ENCODE results near the gene VPS50.

The VPS50 gene

DNA sequence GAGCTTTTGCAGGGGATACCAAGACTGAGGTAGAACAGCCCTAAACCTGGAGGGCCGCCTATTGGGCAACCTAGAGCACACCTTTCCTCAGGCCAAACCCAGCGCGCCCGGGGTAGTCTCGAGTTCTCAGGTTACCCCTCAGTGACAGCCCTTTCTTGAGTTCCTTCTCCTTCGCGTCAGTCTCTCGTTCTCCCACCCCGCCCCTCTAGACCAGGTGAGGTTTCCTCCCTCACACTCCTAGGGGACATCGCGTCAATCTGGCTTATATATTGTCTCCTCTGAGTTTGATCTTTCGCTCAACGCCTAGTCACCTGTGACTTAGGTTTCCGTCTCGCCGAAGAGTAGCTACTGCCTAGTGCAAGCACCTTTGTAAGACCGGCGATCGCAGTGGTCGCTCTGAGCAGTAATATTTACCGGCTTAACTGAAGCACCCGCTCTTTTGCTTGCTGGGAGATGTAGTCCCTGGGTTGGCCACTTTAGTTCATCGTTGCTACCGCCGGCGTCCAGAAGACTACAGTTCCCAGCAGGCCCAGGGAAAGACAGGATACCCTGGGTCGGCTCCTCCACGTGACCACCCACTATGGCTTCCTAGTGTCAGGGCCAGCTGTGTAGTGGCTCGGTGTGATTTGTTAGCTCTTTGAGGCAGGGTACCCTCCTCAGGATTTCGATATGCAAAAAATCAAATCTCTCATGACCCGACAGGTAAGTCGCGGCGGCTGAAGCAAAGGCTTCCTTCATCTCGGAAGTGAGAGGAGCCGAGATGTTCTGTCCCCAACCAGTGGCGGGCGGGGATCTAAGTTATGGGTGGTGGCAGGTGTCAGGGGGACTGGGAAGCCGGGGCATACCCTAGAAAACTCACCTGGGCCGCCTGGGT lies at the start of gene VPS50:
Gene VPS50, plus strand, starts transcription at position 568 of the 874 bp plus-strand sequence. Its CDS starts 102 bp downstream, at position 670.
- peak; percentile 96 for DNase-seq (ENCODE audit: low spot score)

DNA sequence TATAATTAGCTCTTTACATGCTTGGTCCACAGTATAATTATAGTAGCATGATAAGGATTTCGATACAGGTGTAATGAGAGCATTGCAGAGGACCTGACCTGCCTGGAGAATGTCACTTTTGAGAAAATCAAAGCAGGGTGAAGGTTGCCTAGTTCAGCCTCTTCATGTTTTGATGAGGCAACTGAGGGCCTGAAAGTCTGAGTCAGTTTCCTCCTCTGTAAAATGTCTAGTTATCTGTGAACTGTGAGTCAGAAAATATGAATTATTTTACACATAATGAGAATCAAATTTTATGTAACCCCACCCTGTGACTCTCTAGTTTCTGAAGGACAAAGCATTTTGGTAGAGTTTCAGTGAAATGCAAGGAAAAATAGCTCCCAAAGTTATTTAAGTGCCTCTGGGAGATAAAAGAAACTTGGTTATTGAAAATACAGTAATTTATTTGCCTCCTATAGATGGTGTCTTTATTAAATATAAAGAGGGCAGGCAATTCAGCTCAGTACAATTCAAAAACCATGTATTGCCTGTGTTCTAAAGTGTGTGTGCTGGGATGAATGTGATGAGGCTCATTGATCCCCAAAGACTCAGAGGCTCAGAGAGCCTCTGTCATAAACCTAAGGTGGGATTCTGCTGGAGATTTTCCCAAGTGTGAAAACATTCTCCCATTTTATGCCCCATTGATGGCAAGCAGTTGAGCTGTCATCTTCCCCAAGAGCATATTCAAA lies 46.7 kb upstream of the VPS50 start:
- DNase-seq (ENCODE audit: low spot score), result peak; percentile 60

GRCh38 chr7:93188870-93189634 lies 43.1 kb upstream of the VPS50 start:
- DNase-seq (ENCODE audit: low spot score), result no peak

DNA sequence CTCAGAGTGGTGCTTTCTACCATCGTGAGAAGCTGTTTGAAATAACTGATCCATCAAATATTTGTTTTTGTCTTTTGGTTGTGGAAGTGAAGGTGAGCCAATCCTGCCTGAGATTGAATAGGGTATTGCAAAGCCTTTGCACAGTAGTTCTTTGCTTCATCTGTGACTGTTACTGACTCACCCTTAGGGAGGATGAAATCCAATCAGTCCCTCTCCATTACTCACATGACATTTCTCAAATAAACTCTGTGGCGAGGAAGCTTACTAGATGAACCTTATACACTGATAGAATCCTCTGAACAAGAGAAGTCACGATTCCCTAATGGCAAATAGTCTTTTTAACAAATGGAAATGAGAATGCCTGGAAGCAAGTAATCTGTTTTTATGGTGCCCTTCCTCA lies 37.8 kb upstream of the VPS50 start:
- DNase-seq (ENCODE audit: low spot score), result no peak

DNA sequence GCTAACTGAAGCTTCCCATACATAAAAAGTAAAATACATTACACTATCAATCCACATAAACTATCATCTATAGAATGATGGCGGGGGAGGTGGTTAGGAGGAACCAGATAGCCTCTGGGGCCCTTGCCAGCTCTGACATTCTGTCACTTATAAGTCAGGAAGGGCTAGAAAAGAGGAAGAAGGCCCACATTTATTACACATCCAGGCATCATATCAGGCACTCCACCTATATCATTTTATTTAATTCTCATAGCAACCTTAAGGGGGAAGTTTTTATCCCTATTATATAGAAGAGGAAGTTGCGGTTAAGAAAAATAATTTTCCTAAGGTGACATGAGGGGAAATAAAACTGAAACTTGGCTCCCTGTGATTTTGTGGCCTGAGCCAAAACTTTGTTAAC lies 35.8 kb upstream of the VPS50 start:
- DNase-seq (ENCODE audit: low spot score), result no peak

GRCh38 chr7:93198472-93198871 lies 33.7 kb upstream of the VPS50 start:
- DNase-seq (ENCODE audit: low spot score), result no peak

DNA sequence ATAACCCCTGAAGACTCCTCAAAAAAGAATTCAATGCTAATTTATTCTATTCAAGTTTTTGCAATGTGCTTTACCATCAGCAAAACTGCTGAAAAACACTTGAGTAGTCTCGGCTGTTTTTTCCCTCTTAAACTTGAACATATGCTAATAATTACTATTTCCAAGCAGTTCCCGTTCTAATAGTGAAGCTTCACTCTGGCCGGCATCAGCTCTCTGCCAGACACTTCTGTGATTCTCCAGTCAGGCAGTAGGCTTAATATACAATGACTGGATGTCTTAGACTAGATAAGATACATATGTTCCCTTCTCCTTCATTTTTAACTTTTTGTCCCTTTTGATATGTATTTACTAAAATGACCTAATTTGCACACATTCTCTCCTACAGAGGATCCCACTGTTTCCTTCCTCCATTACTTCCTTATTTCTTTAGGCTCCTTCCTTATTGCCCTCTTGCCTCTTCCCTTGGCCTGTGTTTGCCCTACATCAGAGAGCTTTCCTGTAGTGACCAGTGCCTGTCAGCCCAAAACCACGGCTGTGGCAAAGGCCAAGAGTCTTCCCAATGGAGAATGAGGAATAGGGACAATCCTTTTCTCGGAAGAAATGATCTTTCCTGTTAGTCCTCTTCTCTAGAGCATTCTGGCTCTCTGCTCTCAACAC lies 29.4 kb upstream of the VPS50 start:
- no peak for DNase-seq (ENCODE audit: low spot score)

DNA sequence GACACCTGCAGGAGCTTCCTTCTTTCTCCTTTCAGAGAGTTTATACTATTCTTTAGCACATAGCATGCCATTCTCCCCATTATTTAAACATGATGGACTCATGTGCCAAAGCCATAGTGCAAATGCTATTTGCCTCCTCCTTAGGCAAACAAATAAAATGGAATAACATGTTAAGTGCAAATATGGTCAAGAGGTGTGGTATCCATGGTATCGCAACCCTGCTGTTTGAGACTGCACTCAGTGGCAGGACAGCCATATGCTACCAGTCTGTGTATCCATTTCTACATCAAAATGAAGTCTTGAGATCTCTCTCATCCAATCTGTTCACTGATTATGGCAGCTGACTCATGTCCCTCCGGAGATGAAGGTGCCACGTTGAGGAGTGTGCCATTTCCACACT lies 28.7 kb upstream of the VPS50 start:
- no peak for DNase-seq (ENCODE audit: low spot score)

GRCh38 chr7:93205046-93205445 lies 27.1 kb upstream of the VPS50 start:
- no peak for DNase-seq (ENCODE audit: low spot score)

DNA sequence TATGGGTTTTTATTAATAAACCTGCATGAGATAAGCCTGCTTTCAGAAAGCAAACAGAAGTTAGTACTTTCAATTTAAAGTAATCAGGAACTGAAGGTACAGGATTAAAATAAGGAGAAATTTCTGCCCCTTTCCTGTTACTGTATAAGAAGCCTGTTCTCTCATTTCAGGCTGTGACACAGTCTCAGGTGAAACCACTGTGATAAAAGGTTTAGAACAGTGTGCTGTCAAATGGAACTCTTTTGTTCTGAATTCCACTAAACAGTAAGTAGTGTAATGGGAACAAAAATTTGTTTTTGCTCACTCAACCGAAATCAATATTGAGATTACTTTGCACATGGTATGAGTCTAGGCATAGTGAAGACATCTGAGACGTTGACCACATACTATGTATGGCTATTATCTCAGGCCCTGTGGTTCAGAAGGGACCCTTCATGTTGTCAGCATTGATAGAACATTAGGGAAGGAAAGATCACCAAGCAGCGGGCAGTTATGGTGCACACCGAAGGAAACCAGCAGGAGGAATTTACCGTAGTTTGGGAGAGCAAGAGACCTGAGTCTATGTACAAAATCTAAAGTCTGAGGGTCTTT lies 20.8 kb upstream of the VPS50 start:
- no peak for DNase-seq (ENCODE audit: low spot score)

DNA sequence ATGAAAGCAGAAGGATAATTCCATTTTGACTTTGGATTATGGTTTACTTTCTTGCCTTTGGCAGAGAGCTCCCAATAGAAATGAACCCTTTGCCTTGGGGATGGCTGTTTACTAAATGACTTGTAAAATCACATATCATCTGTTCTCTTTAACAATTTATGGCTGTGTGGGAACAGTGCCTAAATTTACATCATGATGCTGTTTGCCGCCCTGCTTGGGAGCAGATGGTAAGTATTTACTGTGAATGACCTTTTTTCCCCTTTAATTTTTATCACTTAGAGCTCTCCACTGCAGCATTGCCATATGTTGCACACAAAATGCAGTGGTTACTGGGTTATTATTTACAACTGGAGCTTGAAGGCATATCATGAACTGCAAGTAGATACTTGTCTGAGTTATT lies 19.3 kb upstream of the VPS50 start:
- DNase-seq (ENCODE audit: low spot score), result no peak

- DNase-seq (ENCODE audit: low spot score), result no peak
These were observed 13.0 kb upstream of the VPS50 start for GRCh38 chr7:93218997-93219827.

GRCh38 chr7:93219868-93220267 lies 12.3 kb upstream of the VPS50 start:
- no peak for DNase-seq (ENCODE audit: low spot score)

DNA sequence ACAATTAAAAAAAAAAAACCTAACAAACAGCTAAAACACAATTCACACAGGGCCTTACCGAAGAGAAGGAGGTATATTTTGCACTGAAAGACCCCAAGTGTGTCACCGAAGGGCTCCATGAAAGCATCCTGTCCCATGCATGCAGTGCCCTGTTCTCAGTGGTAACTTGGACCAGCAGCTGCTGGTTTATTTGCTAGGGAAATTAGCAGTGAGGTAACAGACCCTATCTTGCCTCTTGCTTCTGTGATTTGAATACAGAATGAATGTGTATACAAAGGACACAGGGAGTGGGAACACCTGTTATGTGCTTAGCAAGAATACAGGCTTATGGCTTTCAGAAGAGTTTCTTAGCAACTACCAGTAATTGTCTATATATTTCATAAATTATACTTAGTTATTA lies 5.9 kb upstream of the VPS50 start, which contains the start of gene HEPACAM2:
Gene HEPACAM2, minus strand, starts transcription at position 160 of the 400 bp plus-strand sequence.
- no peak for DNase-seq (ENCODE audit: low spot score)

DNA sequence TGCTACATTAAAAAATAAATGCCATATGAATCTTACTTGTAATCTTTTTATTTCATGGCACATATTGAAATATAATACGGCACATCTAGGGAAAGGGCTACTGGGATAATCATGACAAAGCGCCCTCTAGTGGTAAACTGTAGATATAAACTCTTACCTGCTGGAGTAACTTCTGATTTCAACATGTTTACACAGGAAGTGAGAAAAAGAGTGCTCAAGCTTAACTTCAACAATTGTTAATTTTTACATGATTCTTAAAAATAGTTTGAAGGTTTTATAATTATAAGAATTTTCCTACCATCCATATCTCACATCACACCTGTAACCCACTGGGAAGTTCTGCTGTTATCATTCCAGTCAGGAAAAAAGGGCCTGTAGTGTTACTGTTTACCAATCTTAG lies 3.9 kb upstream of the VPS50 start:
- DNase-seq (ENCODE audit: low spot score), result peak; percentile 73

- no peak for DNase-seq (ENCODE audit: low spot score)
These were observed 907 bp upstream of the VPS50 start for GRCh38 chr7:93231259-93231658.

GRCh38 chr7:93232673-93233018 lies 480 bp downstream of the VPS50 start:
- DNase-seq (ENCODE audit: low spot score), result no peak

DNA sequence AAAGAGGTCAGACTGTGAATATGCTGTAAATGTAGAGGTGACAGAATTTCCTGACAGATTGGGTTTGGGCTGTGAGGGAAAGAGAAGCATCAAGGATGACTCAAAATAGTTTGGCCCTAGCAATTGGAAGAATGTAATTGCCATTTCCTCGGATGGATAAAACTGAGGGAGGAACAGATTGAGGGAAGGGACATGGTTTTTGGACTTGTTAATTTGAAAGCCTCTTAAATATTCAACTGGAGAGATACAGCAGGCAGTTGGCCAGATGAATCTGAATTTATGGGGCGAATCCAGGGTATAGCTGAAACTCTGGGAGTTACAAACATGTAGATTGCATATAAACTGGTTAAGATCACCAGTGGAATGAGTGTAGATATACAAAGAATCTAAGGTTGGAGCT lies 3.4 kb downstream of the VPS50 start:
- no peak for DNase-seq (ENCODE audit: low spot score)

DNA sequence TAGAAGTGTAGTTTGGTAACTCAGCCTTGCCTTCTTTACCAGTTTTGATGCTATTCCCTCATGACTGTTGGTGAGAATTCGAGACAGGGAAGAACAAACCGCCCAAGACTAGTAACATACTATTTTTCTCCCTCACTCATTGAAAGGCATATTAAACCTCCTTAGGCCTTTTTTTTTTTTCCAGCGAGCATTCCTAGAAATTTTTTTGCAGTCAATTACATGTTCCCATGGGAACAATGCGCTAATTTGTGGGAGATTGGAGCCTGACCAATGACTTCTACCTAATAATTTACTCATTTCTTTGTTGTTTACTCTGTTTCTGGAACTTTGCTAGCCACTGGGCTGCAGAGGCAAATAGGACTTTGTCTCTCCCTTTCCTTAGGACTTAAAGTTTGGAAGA lies 6.0 kb downstream of the VPS50 start:
- no peak for DNase-seq (ENCODE audit: low spot score)

DNA sequence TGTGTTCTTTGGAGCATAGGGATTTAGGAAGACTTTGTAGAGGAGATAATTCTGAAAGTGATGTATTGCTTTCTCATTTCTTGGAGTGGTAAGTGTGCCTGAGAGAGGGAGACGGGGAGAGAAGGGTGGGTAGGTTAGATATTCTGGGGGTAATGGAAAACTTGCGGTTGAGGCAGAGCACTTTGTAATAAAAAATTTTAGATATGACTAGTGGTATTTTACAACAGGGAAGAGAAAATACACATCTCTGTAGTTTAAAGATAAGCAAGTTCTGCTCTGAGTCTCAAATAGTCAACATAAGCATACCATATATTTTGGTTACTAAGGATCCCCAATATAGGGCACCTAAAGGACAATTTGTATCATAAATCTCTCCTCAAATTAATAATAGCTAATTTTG lies 6.6 kb downstream of the VPS50 start:
- no peak for DNase-seq (ENCODE audit: low spot score)

DNA sequence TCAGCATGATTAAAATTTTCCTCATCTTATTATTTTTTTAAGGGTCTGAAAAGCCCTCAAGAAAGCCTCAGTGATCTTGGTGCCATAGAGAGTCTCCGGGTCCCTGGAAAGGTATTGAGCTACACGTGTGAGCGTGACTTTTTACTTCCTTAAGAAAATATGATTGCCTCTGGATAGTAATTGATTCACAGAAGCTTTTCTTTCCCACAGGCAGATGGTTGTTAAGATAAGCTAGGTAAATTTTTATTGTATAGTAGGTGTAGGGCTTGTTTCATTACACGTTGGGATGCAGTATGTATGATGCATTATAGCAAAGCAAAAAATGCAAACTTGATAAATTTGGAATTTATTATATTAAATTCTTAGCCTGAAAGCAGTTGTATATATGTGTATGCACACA lies 7.7 kb downstream of the VPS50 start:
- DNase-seq (ENCODE audit: low spot score), result no peak
